A673 (cell line): Measurements from ENCODE around the gene WHRN.

Source experiments
- EZH2 ChIP-seq: fragments of 200-600 bp; sonication (generic); IDR thresholded peaks from 2 replicates; pipeline ENCODE4 v1.6.1; 2017; ENCODE audit warnings: borderline replicate concordance, low read depth, mild to moderate bottlenecking, mixed read lengths, antibody characterized with exemption, low read length; ENCODE audit not compliant: poor library complexity, severe bottlenecking
- TF ChIP-seq, protein P1 (sequence below): fragments of 300-800, 200-600 bp; sonication (generic); conservative IDR thresholded peaks from 2 replicates; pipeline ENCODE4 v1.5.1; 2017; ENCODE audit warnings: low read depth, mild to moderate bottlenecking, antibody characterized with exemption, low read length, moderate library complexity, mixed read lengths

DNA sequence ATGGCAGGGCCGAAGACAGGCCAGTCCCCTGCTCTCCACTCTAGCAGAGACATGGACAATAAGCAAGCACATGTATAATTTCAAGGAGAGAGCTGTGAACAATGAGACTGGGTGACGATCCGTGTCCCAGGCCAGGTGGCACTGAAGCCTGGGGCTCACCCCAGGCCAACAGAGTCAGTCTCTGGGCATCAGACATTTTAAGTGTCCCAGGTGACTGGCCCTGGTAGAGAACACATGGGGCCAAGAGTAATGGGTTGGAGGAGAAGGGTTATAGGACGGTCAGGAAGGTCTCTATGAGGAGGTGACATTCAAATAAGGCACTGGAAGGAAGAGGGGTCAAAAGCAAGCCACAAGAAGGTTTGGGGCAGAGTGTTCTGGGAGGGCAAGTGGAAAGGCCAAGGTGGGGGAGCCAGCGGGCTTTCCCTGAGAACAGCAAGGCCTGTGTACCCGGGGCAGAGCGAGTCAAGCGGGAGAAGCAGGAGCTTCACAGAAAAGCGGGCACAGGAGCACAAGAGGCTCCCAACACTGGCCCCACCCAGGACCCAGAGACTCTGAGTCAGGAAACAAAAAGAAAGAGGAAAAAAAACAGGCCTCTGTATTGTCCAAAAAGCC is 116.4 kb downstream of the WHRN start:
- TF ChIP-seq, protein P1, sequence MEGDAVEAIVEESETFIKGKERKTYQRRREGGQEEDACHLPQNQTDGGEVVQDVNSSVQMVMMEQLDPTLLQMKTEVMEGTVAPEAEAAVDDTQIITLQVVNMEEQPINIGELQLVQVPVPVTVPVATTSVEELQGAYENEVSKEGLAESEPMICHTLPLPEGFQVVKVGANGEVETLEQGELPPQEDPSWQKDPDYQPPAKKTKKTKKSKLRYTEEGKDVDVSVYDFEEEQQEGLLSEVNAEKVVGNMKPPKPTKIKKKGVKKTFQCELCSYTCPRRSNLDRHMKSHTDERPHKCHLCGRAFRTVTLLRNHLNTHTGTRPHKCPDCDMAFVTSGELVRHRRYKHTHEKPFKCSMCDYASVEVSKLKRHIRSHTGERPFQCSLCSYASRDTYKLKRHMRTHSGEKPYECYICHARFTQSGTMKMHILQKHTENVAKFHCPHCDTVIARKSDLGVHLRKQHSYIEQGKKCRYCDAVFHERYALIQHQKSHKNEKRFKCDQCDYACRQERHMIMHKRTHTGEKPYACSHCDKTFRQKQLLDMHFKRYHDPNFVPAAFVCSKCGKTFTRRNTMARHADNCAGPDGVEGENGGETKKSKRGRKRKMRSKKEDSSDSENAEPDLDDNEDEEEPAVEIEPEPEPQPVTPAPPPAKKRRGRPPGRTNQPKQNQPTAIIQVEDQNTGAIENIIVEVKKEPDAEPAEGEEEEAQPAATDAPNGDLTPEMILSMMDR: no peak
- no peak for TF ChIP-seq EZH2
